ENCODE data around the gene CCDC154.

DNA sequence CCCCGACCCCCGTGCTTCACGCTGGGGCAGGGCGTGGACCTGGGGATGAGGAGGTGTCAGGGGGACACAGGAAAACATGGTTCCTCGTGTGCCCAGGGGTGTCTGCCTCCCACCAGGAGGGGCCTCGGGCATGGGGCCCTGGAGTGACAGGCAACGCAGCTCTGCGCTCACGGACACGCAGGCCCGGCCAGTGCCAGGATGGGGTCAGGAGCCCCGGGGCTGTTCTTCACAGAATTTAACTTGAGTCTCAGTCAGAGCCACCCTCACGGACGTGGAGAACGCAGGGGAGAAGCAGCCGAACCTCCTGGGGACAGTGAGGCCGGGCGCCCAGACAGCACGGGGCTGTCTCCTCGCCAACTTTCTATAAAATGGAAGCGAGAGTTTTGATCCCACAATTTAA is 46.6 kb downstream of the CCDC154 start:
- TF ChIP-seq POLR2A (IDR thresholded peaks at IDR 0.05), result no peak
- TF ChIP-seq, protein P1, sequence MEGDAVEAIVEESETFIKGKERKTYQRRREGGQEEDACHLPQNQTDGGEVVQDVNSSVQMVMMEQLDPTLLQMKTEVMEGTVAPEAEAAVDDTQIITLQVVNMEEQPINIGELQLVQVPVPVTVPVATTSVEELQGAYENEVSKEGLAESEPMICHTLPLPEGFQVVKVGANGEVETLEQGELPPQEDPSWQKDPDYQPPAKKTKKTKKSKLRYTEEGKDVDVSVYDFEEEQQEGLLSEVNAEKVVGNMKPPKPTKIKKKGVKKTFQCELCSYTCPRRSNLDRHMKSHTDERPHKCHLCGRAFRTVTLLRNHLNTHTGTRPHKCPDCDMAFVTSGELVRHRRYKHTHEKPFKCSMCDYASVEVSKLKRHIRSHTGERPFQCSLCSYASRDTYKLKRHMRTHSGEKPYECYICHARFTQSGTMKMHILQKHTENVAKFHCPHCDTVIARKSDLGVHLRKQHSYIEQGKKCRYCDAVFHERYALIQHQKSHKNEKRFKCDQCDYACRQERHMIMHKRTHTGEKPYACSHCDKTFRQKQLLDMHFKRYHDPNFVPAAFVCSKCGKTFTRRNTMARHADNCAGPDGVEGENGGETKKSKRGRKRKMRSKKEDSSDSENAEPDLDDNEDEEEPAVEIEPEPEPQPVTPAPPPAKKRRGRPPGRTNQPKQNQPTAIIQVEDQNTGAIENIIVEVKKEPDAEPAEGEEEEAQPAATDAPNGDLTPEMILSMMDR (IDR thresholded peaks at IDR 0.05), result no peak
